ENCODE data around the gene SUN1.

DNA sequence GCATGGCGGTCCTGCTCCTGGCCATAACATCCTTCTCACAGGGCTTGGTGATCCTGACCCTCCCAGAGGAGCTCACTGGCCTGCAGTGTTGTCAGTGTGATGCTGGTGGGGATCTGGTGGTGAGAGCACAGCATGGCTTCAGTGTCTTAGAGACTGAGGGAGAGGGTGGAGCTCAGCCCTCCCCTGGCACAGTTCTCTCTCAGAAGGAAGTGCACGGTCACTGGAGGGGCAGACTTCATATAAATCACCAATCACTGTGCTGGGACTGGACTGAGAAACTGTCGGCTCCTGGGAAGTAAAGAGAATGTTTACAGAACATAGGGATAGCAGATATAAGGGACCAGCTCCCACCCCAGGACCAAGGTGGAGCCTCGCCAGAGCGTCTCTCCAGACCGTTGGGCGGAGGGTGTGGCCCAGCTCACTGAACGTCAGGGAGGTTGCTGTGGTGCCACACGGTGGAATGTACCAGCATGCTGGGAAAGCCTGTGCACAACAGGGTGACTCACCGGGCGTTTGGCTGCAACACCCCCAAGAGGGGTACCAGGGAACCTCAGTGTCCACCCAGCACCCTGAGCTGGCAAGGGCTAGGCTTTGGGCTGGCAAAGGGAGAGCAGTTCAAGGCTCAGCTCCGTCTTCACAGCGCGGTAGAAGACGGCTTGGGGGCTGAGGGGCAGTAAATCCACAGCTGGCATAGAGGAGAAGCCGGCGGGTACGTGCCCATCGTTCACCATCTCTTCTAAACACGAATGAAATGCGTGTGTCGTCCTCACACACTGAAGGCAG lies 35.3 kb downstream of the SUN1 start:
- TF ChIP-seq, protein P1, sequence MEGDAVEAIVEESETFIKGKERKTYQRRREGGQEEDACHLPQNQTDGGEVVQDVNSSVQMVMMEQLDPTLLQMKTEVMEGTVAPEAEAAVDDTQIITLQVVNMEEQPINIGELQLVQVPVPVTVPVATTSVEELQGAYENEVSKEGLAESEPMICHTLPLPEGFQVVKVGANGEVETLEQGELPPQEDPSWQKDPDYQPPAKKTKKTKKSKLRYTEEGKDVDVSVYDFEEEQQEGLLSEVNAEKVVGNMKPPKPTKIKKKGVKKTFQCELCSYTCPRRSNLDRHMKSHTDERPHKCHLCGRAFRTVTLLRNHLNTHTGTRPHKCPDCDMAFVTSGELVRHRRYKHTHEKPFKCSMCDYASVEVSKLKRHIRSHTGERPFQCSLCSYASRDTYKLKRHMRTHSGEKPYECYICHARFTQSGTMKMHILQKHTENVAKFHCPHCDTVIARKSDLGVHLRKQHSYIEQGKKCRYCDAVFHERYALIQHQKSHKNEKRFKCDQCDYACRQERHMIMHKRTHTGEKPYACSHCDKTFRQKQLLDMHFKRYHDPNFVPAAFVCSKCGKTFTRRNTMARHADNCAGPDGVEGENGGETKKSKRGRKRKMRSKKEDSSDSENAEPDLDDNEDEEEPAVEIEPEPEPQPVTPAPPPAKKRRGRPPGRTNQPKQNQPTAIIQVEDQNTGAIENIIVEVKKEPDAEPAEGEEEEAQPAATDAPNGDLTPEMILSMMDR (IDR thresholded peaks at IDR 0.05): no peak
- TF ChIP-seq POLR2A (IDR thresholded peaks at IDR 0.05): no peak
